HG03565 (cell line): Measurements from ENCODE around the gene MYH10.

Source experiments
- ATAC-seq: cut with Tn5 transposase; IDR thresholded peaks from one replicate; pipeline ENCODE4 v1.9.1; 2021; ENCODE audit warnings: mild to moderate bottlenecking, moderate library complexity; ENCODE audit not compliant: unreplicated experiment

Gene MYH10

DNA sequence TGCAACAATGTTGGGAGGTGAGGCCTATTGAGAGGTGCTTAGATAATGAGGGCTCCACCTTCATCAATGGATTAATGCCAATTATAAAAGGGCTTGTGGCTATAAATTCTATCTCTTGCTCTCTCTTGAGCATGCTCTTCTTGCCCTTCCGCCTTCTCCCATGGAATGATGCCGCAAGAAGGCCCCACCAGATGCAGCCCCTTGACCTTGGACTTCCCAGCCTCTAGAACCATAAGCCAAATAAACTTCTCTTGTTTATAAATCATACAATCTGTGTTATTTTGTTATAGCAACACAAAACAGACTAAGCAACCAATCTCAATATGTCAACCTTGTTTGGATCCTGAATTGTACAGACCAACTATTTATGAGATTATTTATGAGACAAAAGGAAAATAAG is 20.0 kb downstream of the MYH10 start:
- no peak for ATAC-seq

GRCh38 chr17:8609910-8610309 is 20.6 kb downstream of the MYH10 start:
- no peak for ATAC-seq

- no peak for ATAC-seq
Measured at GRCh38 chr17:8608001-8608400, 22.5 kb downstream of the MYH10 start.

DNA sequence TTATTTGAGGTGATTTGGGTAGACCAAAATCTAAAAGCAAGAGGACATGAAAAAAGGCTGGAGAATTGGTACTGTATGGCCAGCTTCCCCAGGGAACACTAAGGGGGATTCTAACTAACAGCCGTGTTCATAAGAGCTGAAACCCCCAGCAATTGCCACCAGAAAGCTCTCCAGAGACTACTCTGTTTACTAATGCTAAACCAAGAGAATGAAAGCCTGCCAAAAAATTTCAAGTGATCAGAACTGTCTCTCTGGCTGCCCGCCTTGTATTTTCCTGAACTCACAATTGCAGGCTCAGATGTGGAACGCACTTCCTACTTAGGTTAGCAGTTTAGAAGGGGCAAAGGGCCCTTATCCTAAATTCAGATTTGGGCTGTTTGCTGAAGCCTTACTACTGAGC is 24.1 kb downstream of the MYH10 start:
- ATAC-seq, result no peak

- no peak for ATAC-seq
Measured at GRCh38 chr17:8602679-8603078, 27.8 kb downstream of the MYH10 start.

GRCh38 chr17:8599351-8600011 is 31.0 kb downstream of the MYH10 start:
- ATAC-seq, result no peak

GRCh38 chr17:8598913-8599312 is 31.6 kb downstream of the MYH10 start:
- no peak for ATAC-seq

- no peak for ATAC-seq
Measured at GRCh38 chr17:8593830-8594229, 36.7 kb downstream of the MYH10 start.

- ATAC-seq, result no peak
Measured at GRCh38 chr17:8593276-8593675, 37.2 kb downstream of the MYH10 start.

GRCh38 chr17:8588877-8589554 is 41.5 kb downstream of the MYH10 start:
- no peak for ATAC-seq

DNA sequence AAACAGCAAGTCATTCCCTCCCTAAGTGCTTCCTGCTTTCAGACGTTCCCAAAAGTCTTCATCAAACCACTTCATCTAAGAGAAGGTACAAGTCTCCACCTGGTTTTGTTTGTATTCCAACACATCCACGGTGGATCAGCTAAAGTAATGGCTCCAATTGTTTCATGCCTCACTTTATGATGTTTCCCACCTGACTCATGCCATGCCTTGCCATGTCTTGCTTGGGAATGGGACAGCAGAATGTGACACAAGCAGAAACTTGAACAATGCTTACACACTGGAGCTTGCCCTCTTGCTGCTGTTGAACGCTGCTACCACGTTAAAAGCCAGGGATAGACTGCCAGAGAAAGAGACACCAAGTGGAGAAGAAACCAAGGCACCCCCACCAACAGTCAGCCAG is 43.8 kb downstream of the MYH10 start:
- no peak for ATAC-seq

DNA sequence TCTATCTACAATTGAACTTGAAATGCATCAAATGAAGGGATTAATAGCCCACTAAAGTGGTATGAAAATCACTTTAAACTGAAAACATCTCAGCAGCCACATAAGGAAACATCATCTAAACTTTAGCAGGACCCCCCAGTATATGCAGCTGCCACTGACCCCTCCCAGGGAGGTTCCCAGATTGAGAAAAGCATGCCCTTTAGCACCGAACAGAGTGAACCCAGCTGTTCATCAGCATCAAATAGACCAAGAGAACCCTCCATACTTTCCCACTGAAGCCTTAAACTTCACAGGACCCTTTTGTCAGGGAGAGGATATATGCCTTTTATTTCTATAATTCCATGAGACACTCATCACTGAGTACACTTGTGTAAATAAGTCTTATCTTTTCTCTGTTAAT is 44.6 kb downstream of the MYH10 start:
- ATAC-seq, result no peak

- ATAC-seq, result no peak
Measured at GRCh38 chr17:8583954-8584353, 46.6 kb downstream of the MYH10 start.

DNA sequence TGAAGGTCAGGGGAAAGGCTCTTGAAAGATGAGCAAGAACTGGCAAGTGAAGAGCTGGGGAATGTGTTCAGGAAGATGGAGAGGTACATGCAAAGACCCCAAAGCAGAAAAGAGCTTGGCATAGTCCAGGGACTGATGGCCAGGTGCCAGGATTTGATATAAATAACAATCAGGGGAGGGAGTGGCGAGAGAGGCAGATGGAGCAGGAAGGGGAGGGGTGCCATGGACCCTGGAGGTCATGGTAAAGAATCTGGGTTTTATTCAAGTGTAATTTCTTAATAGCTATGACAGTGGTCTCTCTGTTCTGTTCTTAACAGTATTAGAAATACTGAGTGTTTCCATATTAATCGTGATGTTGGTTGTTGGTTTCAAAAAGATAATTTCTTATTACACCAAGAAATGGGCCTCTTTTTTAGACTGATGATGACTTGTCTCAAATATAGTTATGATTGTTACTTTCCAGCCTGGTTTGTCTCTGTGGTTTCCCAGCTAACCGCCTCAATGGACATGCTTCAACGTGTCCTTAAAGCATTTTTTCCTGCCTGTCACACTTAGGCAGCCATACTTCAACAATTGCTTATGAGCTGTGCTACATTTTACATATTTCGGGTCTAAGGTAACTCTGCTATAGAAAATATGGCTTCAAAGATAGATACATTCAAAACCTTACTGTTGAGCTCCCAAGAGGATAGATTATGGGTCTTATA is 49.4 kb downstream of the MYH10 start:
- no peak for ATAC-seq

DNA sequence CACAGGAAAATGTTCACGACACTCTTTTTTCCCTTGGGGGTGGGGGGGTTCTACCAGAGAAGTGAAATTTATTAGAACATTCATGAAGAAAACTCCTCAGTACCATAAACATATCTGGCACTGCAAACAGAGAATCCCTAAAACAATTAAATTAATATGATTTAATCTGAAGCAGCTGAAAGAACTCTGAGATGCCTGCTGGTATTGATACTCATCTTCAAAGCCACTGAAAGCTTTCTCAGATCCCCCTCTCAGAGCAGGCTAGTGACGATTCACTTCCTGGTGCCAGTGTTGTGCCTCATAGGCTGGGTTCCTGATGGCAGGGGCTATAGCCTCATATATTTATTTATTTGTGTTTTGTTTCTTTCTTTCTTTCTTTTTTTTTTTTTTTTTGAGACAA is 52.7 kb downstream of the MYH10 start:
- ATAC-seq, result no peak

DNA sequence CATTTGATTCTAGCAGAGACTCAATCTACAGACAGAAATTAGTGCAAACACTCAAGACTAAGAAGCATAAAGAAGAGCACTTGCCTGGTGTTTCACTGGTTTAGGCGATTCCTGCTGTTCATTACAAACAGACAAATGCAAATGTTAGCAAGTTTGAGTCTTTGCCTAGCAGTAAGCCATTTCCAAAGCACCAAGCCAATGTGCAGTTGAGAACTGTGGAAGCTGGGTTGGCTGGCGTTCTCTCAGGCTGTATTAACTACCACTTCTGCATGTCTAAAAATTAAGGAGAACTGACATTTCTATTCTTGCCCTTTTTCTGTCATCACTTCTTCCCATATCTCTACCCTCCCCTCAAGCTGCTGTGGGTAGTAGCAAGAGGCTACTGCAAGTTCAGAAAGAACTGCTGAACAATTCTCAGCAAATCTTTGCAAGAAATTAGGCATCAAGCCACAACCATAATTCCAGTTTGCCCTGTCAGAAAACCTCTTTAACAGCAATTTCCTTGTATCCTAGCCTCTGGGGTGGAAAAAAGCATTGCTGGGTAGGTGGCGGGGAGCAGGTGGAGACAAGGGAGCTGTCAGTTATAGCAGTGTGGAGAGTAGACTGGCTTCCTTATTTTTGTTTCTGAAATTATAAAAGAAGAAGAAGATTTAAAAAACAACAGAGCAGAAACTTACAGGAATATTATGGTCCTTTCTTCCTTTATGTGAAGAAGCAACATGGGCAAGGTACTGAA is 53.8 kb downstream of the MYH10 start:
- ATAC-seq, result no peak

DNA sequence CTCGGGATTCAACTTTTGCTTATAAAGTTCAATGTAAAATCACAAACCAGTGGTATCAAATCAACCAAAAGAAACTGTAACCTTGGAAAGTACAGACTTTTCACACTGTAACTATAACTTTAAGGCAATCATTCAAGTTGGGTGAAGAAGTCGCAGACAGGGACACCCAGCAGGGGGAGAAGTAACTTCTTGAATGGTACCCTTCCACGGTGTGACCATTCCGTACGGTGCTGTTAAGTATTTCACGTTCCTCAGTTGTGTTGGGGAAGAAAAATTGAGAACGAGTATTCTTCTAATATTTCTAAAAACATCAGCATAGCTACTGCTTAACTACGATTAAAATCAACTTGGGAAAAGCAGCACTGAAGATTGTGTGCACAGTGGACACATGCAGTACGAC is 55.8 kb downstream of the MYH10 start:
- ATAC-seq, result no peak

DNA sequence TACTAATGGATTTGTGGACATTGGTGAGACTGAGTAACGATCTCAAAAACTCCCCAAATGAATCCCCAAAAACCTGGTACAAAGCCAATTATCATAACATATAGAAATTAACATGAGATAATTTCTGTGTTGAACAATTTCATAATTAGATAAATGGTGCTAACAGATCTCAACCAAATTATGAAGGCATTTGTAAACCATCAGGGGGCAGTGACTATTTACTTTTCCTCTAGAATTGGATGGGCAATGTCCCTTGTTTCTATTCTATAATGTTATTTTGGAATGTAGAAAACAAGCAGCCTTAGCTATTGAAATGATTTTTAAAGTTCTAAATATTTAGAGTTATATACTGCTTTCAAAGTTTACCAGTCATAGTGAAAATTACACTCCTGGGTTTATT is 57.8 kb downstream of the MYH10 start:
- ATAC-seq, result no peak

- no peak for ATAC-seq
Measured at GRCh38 chr17:8563981-8564602, 66.4 kb downstream of the MYH10 start.

DNA sequence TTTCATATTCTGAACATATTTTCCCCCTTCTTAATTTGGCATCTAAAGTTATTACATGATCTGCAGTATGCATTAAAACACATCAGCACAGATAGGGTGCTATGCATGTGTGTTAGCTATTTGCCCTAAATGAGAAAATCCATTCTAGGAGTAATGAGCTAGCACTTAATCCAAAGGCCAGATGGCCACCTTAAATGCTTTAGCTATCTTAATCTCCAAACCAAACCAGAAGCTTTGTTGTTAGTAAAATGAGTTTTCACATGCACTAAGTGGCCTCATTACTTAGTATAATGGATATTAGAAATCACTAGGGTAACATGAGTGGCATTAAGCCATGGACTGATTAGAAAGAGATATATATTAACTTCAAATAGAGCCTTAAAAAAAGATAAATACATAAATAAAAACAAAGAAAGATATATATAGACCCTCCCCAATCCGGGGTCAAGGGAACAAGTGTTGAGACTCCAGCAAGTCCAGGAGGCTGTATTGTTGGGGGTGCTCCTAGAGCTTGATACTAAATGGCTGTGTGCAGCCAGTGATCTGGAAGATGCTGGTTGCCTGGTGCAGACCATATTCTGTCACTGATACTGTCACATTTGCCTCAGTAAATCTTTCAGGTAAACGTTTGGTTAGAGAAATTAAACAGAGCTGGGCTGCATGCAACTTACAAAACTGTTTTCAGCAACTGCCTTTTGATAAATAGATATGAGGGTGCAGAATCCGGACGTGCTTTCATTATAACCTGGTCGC is 67.3 kb downstream of the MYH10 start:
- ATAC-seq, result no peak
